H1 (cell line): ENCODE results near the gene TAAR8.

Experiments
- ATF3 ChIP-seq: IDR thresholded peaks from 2 replicates; pipeline ENCODE4 v1.6.1; 2011; ENCODE audit warnings: low read depth, mild to moderate bottlenecking, low read length; ENCODE audit not compliant: insufficient read depth
- CHD2 ChIP-seq: IDR thresholded peaks from 2 replicates; pipeline ENCODE4 v1.6.1; 2012; ENCODE audit warnings: low read length, improper control_type of control experiment
- CTCF ChIP-seq, 3 experiments: IDR thresholded peaks; 1 replicate in 2 of 3; 2 replicates in 1 of 3; pipeline versions ENCODE4 v1.5.1 to v1.6.1; 2011; ENCODE audit warnings: low read length in 3 of 3, mild to moderate bottlenecking in 3 of 3, inconsistent platforms in 2 of 3, low read depth in 1 of 3, moderate library complexity in 1 of 3; ENCODE audit not compliant: insufficient read depth in 1 of 3; ENCODE audit errors: control extremely low read depth in 1 of 3
- EP300 ChIP-seq, 2 experiments: IDR thresholded peaks; 1 replicate in 1 of 2; 2 replicates in 1 of 2; pipeline ENCODE4 v1.6.1; 2011 to 2012; ENCODE audit warnings: low read depth in 2 of 2, low read length in 2 of 2, mild to moderate bottlenecking in 2 of 2, borderline replicate concordance in 1 of 2, inconsistent platforms in 1 of 2, moderate library complexity in 1 of 2
- EZH2 ChIP-seq: fragments of 200-600 bp; sonication (generic); IDR thresholded peaks from 2 replicates; pipeline ENCODE4 v1.7.1; 2012; ENCODE audit warnings: low read depth, mild to moderate bottlenecking, moderate library complexity, low read length, inconsistent platforms; ENCODE audit not compliant: severe bottlenecking
- JUND ChIP-seq: IDR thresholded peaks from 2 replicates; pipeline ENCODE4 v1.6.1; 2011; ENCODE audit warnings: mild to moderate bottlenecking, improper control_type of control experiment, low read length
- MAFK ChIP-seq: IDR thresholded peaks from 2 replicates; pipeline ENCODE4 v1.6.1; 2012; ENCODE audit warnings: low read depth, mild to moderate bottlenecking, improper control_type of control experiment, low read length
- POLR2A ChIP-seq, 2 experiments: IDR thresholded peaks; 1 replicate in 1 of 2; 2 replicates in 1 of 2; pipeline ENCODE4 v1.6.1; 2011; ENCODE audit warnings: low read depth in 2 of 2, low read length in 2 of 2, mild to moderate bottlenecking in 2 of 2; ENCODE audit errors: control extremely low read depth in 1 of 2
- RFX5 ChIP-seq: IDR thresholded peaks from 2 replicates; pipeline ENCODE4 v1.6.1; 2011; ENCODE audit warnings: low read depth, low read length, improper control_type of control experiment, borderline replicate concordance
- SIX5 ChIP-seq: IDR thresholded peaks from 2 replicates; pipeline ENCODE4 v1.6.1; 2011; ENCODE audit warnings: mild to moderate bottlenecking, low read depth, low read length
- SP2 ChIP-seq: IDR thresholded peaks from 2 replicates; pipeline ENCODE4 v1.6.1; 2012; ENCODE audit warnings: mild to moderate bottlenecking, low read length, inconsistent platforms
- ZNF274 ChIP-seq: IDR thresholded peaks from 2 replicates; pipeline ENCODE4 v1.7.0; 2012; ENCODE audit warnings: low read length, borderline replicate concordance; ENCODE audit errors: extremely low read depth

- TF ChIP-seq SP2 (no peak), ZNF274 (no peak), RFX5 (no peak), SIX5 (no peak), EP300 (IDR thresholded peaks at IDR 0.05; ENCODE audit: borderline replicate concordance in 1 of 2, low read depth in 2 of 2, low read length in 2 of 2) (no peak), CHD2 (no peak), POLR2A (IDR thresholded peaks at IDR 0.05; ENCODE audit: control extremely low read depth in 1 of 2, low read depth in 2 of 2, low read length in 2 of 2) (no peak), MAFK (no peak), CTCF (IDR thresholded peaks at IDR 0.05; ENCODE audit: control extremely low read depth in 1 of 3, insufficient read depth in 1 of 3, low read depth in 1 of 3, low read length in 3 of 3) (no peak), JUND (no peak), EZH2 (no peak), ATF3 (no peak)
These were observed 38.5 kb upstream of the TAAR8 start for GRCh38 chr6:132513831-132514545.
